ENCODE measurements around the gene CKM. TPM values are rescaled to one million over a fixed set of nuclear protein-coding genes. Genes with fewer than 3 reads are reported as not detected.
"Not testable (repeated sequence)": the region's sequence is repeated elsewhere in the genome, so short reads cannot be mapped to it uniquely, and the experiment has no call there.

CKM gene
- polyA plus RNA-seq, 1 donor: 0.38 TPM

DNA sequence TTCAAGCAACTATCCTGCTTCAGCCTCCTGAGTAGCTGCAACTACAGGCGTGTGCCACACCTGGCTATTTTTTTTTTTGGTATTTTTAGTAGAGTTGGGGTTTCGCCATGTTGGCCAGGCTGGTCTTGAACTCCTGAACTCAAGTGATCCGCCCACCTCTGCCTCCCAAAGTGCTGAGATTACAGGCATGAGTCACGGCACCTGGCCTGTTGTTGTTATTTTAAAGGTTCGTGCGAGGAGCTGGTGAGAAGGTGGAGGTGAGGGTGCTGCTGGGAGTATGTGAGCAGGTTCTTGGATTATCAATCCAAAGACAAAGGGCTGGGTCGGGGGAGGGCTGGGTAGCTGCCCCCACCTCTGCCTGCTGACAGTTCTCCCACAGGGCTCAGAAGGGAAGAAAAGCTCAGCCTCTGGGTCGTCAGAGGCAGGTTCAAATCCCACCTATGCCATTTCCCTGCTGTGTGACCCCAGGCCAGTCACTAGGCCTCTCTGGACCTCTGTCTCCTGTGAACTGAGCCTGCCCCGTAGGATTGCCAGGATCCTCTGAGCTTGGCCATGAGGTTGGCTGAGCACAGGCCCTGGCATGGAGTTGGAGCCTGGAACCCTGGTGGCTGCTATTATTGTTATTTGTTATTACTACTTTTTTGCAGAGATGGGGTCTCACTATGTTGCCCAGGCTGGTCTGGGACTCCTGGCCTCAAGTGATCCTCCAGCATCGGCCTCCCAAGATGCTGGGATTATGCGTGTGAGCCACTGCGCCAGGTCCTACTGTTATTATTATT, 1.5 kb downstream of the CKM start:
- no peak for DNase-seq

DNA sequence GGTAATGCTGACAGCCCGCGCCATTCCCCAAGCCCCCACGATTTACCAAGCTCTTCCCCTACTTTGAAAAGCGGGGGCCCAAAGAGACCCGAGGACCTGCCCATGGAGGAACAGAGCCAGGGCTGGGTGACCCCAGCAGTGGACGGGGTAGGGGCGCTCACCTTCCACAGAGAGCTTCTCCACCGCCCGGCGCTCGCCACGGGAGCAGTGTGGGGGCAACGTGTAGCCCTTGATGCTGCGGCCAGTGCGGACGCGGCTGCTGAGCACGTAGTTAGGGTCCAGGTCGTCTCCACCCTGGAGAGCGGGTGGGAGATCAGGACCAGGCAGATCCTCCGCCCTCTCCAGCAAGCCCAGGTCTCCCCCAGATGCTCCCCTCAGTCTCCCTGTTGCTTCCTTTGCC, 7.4 kb downstream of the CKM start:
- DNase-seq: no peak

DNA sequence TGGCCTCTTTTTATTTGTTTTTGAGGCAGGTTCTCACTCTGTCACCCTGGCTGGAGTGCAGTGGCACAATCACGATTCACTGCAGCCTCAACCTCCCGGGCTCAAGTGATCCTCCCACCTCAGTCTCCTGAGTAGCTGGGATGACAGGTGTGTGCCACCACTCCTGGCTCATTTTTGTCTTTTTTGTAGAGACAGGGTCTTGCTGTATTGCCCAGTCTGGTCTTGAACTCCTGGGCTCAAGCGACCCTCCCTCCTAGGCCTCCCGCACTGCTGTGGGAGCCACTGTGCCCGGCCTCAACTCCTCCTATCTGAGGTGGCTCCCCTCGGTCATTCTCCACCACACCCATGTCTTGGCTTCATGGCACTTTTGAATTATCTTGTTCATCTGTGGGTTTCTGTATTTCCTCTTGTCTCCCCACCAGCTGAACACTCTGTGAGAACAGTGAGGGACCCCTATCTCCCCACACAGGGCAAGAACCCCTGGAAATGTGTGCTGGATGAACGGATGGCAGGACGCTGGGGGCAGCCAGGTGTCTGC, 7.9 kb downstream of the CKM start:
- no peak for DNase-seq

DNA sequence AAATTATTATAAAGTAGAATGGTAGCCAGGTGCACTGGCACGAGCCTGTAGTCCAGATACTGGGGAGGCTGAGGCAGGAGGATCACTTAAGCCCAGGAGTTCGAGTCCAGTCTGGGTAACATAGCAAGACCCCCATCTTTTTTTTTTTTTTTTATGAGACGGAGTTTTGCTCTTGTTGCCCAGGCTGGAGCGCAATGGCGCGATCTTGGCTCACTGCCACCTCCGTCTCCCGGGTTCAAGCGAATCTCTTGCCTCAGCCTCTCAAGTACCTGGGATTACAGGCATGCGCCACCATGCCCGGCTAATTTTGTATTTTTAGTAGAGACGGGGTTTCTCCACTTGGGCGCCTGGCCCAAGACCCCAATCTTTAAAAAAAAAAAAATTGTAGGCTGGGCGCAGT, 10.4 kb downstream of the CKM start:
- not testable (repeated sequence) for DNase-seq

DNA sequence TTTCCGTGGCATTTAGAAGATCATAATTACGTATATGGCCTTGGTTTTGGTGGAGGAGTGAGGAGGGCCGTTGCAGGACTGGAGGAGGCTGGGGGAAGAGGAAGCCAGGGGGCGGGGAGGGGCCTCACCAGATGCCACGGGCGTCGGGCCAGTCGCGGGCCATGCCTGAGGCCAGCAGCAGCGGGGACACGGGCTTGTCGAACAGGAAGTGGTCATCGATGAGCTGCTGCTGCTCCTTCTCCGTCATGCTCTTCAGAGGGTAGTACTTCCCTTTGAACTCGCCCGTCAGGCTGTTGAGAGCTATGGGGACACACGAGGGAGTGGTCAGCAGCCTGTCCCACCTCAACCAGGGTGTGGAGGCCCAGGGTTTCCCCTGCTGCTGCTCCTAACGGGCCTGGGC, 11.1 kb downstream of the CKM start:
- no peak for DNase-seq

DNA sequence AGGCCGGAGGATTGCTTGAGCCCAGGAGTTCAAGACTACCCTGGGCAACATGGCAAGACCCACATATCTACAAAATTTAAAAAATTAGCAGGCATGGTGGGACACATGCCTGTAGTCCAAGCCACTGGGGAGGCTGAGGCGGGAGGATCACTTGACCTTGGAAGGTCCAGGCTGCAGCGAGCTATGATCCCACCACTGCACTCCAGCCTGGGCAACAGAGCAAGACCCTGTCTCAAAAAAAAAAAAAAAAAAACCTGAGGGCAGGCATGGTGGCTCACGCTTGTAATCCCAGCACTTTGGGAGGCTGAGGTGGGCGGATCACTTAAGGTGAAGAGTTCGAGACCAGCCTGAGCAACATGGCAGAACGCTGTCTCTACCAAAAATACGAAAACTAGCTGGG, 13.4 kb downstream of the CKM start:
- DNase-seq: not testable (repeated sequence)

DNA sequence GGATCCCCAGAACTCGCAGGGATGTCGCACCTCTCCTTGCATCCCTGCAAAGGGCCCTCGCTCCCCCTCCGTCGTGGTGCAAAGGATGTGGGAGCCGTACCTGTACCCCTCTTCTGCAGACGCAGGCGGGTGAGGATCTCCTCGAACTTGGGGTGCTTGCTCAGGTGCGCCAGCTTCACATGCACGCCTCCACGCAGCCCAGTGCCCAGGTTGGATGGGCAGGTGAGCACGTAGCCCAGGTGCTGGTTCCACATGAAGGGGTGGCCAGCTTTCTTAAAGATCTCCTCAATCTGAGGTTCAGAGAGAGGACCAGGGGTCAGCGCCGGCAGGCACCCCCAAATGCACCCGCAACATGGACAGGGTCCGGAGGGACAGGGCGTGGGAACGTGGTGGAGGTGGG, 15.3 kb downstream of the CKM start:
- DNase-seq: no peak

DNA sequence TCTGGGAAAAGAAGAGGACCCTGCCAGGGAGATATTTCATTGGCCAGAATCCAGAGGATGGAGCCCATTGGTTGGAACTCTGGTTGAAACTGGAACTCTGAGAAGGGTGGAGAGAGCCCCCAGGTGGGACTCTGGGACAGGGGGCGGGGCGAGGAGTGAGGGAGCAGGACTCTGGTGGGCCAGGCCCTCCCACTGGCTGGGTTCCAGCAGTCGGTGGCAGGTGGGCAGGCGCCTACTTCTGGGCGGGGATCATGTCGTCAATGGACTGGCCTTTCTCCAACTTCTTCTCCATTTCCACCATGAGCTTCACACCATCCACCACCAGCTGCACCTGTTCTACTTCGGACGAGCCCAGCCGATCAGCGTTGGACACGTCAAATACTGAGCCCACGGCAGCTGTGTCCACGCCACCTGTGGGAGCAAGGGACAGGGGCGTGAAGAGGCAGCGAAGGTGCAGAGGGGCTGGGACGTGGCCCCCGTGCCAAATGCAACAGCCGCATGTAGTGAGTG, 16.1 kb downstream of the CKM start:
- DNase-seq: no peak

DNA sequence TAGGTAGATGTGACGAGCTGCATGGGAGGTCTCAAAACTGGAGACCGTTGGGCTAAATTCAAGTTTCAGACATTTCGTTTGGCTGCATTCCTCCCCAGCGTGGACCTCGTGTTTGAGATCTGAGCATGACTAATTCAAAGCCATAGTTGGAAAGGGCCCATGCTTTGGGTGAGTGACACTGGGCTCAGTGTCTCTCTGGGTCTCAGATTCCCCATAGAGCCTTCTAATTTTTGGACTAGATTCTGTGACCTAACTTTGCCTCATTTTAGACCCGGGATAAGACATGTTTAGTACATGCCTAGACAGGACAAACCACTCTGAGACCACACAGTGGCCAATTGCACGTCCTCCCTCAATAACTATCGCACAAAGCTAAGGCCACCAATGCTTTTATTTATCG, 16.6 kb downstream of the CKM start:
- no peak for DNase-seq

DNA sequence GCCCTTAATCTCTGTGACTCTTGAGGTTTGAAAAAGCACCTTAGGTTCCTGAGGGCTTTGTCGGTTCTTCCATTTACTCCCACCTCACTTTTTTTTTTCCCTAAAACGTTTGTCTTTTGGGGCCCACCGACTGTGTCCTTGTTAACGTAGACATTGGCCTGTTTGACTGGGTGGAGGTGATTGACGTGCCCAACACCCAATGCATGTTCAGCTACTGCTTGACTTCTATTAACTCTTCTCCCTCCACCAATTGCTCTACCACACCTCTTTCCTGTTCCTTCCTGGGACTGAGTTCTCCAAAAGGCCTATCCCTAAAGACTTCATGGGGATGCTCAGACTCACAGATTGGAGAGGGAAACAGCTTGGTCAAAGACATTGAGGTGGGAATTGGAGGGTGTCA, 17.3 kb downstream of the CKM start:
- no peak for DNase-seq

DNA sequence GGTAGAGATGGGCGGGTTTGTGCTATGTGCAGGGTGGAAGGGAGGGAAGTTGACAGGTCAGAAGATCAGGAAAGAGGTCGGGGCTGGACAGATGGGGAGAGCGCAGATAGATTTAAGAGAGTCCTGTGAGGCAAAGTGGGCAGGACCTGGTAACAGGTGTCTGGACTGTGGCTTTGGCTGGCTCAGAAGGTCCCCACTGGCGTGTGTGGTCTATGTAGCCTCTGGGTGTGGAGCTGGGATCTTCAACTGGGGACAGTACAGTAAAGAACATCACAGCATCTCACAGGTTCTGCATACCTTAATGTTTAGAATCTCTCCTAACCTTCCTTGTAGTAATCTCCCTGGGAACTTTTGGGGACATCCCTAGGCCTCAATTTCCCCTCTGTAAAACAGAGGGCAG, 17.7 kb downstream of the CKM start:
- DNase-seq: no peak

DNA sequence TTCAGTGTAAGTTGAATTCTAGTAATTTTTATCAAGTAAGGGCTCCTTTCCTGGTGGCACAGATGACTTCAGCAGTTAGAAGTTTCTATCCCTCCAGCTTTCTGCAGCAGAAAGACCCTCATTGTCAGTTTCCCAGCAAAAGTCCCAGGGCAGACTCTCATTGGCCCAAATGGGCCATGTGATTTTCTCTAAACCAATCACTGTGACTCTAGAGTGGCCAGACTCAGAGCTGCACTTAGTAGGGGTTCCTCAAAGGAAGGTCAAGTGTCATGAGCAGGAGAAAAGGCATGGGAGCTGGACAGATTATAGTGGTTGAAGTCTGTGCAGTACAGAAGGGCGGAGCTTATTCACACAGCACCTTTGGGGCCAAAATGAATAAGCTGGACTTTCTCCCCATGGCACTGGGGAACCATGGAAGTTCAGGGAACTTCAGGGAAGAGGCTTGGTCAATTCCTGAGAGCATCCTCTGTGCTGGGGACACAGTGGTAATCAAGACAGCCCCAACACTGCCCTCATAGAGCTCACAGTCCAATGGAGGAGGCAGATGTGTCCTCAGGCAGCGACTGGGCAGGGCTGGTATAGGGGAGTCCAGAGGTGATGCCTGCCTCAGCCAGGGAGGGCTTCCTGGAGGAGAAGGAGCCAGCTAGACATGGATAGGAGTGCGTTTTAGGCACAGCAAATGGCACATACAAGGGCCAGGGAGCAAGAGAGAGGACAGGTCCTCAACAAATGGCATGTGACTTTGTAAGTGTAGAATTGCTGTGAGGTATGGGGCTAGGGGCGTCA, 18.3 kb downstream of the CKM start:
- no peak for DNase-seq

DNA sequence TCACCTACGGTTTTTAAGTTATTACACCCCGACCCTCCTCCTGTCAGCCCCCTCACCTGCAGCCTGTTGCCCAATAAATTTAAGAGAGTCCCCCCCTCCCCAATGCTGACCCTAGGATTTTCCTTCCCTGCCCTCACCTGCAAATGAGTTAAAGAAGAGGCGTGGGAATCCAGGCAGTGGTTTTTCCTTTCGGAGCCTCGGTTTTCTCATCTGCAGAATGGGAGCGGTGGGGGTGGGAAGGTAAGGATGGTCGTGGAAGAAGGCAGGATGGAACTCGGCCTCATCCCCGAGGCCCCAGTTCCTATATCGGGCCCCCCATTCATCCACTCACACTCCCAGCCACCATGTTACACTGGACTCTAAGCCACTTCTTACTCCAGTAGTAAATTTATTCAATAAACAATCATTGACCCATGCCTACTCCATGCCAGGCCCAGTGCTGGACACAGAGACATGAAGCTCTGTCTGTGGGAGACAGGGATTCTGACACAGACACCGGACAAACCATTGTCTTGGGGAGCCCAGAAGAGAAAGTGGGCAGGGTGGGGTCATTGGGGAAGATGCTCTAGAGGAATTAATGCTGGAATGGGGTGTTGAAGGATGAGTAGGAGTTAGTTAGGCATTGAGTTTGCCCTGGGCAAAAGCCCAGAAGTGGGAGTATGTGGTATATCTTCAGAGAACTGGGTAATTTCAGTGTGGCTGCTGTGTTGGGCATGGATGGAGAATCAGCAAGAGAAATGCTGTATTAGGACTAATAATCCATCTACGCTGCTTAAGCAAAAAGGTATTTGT, 19.2 kb downstream of the CKM start:
- no peak for DNase-seq

DNA sequence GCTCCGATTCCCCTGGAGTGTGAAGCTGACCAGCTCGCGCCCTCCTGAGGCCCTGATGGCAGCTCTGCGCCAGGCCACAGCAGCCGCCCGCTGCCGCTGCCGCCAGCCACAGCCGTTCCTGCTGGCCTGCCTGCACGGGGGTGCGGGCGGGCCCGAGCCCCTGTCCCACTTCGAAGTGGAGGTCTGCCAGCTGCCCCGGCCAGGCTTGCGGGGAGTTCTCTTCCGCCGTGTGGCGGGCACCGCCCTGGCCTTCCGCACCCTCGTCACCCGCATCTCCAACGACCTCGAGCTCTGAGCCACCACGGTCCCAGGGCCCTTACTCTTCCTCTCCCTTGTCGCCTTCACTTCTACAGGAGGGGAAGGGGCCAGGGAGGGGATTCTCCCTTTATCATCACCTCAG, 20.3 kb downstream of the CKM start:
- DNase-seq: no peak

DNA sequence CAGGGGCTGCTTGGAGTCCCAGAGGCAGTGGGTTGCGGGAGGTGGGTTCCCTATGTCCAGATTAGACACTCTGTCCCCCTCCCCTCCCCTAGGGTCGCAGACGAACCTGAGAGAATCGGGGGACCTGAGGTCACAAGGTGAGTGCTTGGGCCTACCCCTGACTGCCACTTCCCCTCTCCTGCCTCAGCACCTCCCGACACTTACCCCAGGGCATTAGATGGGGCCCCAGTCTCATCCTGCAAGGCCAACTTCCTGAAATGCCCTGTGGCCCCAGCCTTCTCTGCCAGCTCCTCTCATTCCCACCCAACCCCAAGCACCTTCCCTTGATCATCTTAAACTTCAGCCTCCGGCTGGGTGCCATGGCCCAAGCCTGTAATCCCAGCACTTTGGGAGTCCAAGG, 23.0 kb downstream of the CKM start:
- DNase-seq: no peak

DNA sequence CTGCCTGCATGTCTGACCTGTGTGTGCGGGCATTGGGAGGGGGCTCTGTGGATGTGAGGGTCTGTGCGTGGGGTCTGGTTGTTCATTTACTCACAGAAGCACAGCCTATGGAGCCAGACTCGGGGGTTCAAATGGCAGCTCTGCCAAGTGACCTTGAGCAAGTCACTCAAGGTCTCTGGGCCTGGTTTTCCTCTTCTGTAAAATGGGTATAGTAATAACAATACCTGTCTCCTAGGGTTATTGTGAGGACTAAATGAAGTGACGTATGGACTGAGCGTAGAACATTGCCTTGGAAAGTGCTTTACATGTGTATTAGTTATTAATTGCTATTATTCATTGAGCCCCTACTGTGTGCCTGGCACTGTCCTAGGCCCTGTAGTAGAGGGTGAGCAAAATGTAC, 24.4 kb downstream of the CKM start:
- no peak for DNase-seq

DNA sequence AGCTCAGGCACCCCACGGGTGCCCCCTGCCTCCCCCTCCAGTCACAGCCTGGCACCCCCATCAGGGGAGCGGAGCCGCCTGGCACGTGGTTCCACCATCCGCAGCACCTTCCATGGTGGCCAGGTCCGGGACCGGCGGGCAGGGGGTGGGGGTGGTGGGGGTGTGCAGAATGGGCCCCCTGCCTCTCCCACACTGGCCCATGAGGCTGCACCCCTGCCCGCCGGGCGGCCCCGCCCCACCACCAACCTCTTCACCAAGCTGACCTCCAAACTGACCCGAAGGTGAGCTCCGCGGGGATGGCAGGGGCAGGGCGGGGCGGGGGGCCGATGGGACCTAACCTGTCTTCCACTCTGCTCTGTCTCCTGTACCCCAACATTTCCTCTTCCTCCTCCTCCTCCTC, 25.0 kb downstream of the CKM start:
- no peak for DNase-seq

DNA sequence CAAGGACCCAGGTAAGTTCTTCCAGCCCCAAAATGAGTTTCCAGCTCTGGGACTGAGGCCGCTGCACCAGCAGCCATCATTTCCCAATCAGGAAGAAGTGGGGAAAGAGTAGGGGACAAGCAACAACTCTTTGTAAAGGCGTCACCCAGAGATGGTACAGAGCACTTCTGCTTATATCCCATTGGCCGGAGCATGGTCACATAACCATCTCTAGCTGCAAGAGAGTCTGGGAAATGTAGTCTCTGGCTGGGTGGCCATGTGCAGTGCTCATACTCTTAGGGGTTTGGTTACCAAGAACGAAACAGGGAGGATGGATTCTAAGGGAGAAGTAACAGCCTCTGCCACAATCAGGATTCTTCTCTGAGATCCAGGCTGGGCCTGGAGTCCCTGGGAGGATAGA, 26.3 kb downstream of the CKM start:
- DNase-seq: no peak

DNA sequence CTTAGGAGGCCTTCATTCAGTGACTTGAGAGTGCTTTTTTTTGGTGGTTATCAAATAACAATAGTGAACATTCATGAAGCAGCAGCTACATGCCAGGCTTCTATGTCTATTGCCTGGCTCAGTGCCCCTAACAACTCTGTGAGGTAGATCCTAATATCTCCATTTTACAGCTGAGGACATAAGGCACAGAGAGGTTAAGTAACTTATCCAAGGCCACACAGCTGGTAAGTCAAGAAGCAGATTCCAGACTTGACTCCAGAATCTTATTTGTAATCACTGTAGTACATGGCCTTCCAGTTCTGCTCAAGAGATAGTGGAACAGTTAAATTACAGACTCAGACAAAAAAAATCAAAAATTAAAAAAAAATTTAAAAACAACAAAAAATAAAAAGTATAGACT, 26.8 kb downstream of the CKM start:
- DNase-seq: no peak

DNA sequence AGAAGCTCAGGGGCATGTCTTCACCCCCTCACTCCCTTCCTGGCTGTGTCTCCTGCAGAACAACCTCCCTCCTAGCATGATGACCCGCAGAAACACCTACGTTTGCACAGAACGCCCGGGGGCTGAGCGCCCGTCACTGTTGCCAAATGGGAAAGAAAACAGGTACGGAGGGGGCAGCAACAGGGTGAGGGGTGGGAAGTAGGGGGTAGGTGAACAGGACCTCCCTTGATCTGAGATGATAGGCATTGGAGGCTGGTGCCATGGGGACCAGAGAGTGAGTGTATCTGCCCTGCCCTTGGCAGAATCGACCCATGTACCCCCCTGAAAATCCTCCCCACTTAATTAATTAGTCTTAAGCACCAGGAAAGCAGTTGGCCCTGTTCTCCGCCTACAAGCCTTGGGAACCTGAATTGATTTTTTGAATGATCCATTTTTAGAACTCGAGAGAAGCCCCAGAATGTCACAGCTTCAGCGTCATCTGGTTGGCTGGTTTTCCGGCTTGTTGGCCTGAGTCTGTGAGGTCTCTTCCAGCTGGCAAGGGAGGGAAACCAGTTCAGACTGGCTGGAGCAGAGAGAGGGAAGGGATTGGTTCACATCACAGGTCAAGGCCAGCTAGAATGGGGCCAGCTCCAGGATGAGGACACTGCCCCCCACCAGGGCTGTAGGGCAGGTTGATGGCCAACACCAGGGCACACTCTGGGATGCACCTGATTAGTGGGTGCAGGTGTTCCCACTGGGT, 28.2 kb downstream of the CKM start:
- DNase-seq: no peak

DNA sequence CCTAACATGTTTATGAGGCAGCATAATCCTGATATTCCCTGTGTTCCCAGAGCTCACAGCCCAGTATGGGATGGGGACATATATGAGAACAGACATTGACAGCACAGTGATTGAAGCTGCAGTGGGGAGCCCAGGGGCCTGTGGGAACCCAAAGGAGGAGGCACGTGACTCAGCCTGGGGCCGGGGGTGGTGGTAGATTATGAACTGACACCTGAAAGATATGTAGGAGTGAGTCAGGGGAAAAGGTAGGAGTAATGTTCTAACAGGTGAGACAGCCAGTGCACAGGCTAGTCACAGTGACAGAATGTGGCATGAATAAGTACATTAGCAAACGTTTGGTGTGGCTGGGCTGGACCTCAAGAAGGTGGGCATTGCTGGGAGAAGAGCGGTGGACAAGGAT, 29.0 kb downstream of the CKM start:
- no peak for DNase-seq

DNA sequence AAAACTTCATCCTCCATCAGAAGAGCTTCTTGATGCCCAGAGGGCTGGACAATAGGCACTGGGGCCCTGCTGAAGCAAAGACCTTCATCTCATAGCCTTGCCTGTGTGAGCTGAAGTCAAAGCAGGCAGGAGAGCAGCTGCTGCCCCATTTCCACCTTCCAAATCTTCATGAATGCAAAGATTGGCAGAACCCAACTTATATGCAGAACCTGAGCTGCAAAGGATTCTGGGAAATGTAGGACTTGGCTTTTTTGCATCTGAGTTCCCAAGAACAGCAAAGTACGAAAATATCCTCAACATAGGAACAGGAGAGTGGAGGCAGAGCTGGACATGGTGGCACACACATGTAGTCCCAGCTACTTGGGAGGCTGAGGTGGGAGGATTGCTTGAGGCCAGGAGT, 30.8 kb downstream of the CKM start:
- DNase-seq: no peak

All from left kidney (tissue), 2 donors.